GM18909 (cell line): ENCODE results near the gene WSCD2.

Source experiments
- ATAC-seq: cut with Tn5 transposase; IDR thresholded peaks from one replicate; pipeline ENCODE4 v1.9.1; 2021; ENCODE audit warnings: mild to moderate bottlenecking; ENCODE audit not compliant: unreplicated experiment, poor library complexity

The WSCD2 gene

DNA sequence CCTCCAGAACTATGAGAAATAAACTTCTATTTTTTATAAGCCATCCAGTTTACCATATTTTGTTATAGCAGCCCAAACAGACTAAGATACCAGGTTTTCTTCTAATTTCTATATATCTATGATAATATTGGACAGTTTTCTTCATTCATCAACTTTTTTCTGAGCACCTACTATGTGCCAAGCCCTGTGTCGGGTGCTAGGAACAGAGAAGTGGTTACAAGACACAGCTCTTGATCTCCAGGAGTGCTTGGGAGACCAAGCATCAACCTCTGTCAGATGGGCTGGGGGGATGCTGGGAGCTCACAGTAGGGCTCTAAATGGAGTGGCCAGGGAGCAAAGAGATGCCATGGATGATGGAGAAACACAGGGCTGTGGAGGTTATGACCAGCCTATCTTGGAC lies 2.9 kb upstream of the WSCD2 start:
- ATAC-seq, result no peak

DNA sequence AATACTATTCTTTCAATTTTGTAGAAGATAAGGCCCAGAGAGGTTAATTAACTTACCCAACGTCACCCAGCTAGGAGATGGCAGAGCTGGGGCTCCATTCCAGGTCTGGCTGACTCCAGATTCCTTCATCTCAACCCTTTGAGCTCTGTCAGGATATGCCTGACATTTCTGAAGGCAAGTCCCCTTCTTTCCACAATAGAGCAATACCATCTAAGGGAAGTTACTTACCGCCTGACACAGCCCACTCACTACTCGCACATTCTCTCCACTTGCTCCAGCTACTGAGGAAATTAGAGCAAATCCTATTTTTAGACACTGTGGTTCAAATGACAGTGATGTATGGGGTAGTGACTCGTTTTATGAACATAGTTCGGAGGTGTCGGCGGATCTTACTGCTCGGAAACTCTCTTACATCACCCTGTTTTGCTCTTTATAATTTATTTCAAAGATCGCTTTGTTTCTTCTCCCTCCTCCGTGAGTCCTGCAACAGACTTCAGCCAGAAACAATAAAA lies 2.0 kb upstream of the WSCD2 start:
- ATAC-seq, result no peak

DNA sequence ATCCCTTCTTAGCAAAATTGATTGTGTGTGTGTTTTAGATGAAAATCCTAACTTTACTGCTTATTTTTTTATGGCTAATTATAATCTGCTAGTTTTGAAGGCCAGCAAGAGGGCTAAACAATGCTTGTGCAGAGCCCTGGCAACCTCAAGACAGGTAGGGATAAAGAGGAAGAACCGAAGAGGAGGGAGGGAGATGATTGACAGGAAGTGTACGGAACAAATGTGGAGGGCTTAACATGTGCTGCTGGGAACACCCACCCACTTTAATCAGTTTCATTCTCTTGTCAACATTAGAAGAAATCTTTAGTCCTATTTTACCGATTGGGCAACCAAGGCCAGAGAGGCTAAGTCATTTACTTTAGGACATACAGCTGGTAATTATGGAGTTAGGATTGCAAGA lies 1.4 kb upstream of the WSCD2 start:
- no peak for ATAC-seq

DNA sequence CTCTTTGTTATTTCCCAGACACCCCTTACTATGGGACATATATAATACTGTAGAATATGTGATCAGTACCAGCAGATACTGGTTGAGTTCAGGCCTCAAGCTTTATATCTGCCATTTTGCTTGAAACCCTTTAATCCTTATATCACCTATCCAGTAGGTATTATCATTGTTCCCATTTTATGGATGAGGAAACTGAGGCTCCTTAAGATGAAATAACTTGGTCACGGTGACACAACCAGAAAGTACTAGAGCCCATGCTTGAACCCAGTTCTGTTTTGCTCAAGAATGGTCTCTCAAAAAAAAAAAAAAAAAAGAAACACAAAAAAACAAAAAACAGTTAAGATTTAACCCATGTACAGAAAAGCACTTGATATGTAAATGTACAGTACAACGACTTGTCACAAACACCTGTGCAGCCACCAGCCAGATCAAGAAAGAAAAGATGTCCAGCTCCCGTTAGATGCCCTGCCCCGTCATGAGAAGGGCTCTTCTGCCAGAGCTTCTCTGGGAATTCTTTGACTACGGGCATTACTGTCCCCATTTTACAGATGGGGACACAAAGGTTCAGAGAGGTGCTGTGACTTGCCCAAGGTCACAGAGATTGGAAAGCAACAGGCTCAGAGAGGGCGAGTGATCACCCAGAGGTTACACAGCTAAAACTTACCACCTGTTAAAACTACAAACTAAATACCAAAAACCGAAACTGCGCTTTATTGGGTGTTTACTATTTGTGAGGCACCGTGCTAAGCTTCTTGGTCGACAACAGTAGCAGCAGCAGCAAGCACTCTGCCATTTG lies 669 bp upstream of the WSCD2 start:
- no peak for ATAC-seq

GRCh38 chr12:108131035-108131434 lies 1.9 kb downstream of the WSCD2 start:
- ATAC-seq, result no peak

DNA sequence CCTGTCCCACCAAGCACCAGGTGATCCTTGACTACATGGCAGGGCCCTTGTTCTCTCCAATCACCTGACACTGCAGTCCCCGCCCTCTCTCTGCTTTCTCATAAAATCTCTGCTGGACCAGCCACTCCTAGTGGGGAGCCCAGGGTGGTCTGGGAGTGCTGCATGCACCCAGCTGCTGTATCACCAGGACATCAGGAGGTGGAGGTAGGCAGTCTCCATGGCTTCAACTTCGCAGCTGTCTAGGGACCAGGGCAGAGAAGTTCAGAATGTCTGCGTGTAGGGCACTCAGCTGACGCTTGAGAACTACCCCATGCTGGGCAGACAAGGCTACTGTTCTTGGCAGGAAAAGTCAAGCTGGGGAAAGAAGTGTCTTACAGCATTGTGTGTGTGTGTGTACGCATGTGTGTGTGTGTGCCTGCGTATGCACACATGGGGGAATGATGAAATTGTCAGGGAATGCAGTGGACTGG lies 2.6 kb downstream of the WSCD2 start:
- no peak for ATAC-seq

DNA sequence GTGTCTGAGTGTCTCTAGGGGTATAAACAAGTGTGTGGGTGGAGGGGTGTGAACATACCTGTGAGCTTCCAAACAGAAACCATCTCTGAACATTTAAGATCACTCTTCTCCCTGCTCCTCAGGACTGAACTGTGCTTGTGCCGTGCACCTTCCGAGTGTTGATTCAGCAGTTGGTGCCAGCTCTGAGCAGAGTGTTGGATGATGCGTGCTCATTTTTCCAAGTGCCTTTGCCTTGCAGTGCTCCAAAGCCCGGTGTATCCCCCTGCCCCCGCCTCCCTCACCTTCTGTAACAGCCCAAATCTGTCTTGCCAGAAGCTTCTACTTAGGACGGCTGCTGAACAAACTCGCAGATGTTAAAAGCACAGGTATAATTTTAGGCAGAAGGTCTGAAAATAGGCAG lies 4.4 kb downstream of the WSCD2 start:
- ATAC-seq, result no peak

- no peak for ATAC-seq
Observed at GRCh38 chr12:108134744-108135143, 5.7 kb downstream of the WSCD2 start.

- no peak for ATAC-seq
Observed at GRCh38 chr12:108135627-108136026, 6.5 kb downstream of the WSCD2 start.

DNA sequence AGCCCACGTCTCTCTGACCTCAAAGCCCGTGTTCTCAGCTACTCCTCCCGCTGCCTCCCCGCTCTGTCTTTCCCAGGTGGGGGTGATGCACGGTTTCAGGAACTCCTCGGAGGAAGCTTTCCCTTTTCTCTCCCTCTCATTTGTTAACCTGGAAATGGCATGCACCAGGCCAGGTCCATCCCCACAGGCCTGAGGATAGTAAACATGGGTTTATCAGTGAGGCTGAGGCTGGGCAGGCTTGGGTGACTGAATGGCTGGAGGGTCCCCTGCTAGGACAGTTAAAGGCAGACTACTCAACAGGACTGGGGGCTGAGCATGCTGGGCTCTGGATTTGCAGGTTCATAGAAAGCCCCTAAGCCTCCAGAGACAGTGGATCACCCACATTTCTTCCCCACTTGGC lies 7.6 kb downstream of the WSCD2 start:
- no peak for ATAC-seq

DNA sequence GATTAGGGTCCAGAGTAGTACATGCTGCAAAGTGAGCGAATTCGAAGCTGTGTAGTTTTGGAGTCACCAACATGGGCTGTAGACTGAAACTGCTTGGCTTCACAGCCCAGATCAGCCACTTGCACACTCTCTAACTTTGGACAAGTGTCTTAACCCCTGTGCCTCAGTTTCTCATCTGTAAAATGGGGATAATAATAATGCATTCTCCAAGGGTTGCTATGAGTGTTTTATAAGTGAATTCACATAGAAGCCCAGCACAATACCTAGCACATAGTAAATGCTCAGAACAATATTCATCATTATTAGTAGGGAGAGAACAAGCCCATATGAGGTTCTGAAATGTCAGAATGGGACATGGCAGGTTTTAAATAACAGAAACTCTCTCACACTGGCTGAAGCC lies 10.4 kb downstream of the WSCD2 start:
- no peak for ATAC-seq

DNA sequence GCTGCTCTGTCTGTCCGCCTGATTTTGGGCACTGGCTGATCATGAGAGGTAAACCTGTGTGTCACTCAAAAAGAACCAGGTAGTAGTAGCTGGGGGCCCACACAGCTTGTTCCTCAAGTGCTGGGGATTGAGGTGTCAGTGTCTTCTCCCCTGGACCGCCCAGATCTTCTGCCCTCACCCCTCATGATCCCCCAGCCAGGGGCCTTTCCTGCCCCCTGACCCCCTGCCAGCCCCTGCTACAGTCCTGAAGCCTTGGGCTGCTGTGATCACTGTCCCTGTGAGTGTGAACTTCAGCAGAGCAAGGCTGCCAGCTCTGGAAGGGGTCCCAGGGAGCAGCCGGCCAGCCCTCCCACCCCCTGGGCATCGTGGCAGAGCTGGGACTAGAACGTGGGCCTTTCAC lies 11.4 kb downstream of the WSCD2 start:
- no peak for ATAC-seq

DNA sequence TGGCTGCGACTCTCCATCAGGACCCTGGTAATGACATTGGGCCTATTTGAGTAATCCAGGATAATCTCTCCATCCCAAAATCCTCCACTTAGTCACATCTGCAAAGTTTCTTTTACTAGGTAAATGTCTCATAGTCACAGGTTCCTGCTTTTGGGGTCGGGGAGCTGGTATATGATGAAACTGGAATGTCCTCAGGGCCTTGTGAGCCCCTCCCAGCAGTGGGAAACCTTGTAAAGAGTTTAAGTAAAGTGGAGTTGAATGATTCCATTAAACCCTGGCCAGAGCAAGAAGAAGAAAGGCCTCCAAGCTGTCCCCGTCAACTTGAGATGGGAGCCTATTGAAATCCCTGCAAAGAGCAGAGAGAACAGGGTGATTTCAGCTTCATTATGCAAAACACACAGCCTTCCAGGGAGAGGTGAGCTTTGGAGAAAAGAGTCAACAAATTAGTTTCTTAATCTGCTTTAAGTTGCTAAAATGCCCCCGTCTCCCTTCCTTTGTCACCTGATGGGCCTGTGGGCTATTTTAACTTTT lies 12.6 kb downstream of the WSCD2 start:
- no peak for ATAC-seq

DNA sequence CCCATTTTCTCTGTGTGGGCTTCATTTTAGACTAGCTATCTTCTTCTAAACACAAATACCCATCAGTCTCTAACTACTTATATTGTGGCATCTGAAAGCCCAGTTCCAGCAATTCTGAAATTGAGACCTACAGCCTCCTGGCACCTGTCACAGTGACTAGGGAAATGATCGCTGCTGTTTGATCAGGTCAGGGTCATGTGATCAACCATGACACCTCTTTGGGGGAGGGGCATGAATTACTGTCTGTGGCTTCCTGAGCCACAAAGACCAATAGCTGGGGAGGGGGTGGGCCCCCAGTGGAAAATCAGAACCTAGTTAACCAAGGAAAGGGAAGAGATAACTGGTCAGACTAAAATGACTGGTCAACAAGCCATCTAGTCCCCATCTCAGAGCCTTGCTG lies 14.1 kb downstream of the WSCD2 start:
- ATAC-seq, result no peak

- ATAC-seq, result no peak
Observed at GRCh38 chr12:108144080-108144479, 15.0 kb downstream of the WSCD2 start.

DNA sequence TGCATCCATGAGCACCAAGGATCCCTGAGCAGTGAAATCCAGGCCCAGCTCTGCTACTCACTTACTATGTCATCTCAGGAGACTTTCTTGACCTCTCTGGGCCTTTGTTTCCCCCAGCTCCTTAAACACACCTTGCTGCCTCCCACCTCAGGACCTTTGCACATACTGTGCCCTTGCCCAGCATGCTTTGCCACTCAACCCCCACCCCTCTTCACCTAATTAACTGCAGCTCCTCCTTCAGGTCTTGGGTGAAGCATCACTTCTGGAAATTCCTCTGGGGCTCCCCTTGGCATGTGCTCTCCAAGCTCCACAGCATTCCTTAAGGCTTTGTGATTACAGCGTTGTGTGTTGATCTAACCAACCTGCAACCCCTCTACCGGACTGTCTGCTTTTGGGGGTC lies 15.9 kb downstream of the WSCD2 start:
- no peak for ATAC-seq

GRCh38 chr12:108146035-108146893 lies 17.2 kb downstream of the WSCD2 start:
- no peak for ATAC-seq

GRCh38 chr12:108147279-108147678 lies 18.2 kb downstream of the WSCD2 start:
- ATAC-seq, result no peak

- ATAC-seq, result no peak
Observed at GRCh38 chr12:108148521-108149074, 19.5 kb downstream of the WSCD2 start.

DNA sequence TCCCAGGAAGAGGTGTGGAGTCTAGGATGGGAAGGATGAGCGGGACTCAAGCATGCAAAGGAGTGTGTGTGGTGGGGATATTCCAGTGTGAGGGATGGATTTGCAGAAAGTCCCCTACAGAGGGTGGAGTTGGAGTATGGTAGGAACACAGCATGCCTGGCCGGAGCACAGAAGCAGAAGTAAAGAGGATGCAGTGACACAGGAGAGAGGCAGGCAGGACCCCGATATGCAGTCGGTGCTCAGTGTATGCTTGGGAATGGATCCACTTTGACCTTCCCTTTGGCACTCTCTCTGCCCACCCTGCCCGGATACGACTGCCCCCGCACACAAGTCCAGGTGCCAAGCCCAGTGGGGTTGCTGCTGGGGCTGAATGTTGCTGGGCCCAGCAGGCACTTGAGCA lies 21.3 kb downstream of the WSCD2 start:
- ATAC-seq, result no peak
